SH-SY5Y (cell line): ENCODE data around the gene DPH7.

Experiments used
- GATA2 ChIP-seq: IDR thresholded peaks from 2 replicates; pipeline ENCODE4 v1.6.1; 2011; ENCODE audit warnings: mild to moderate bottlenecking, low read depth, low read length
- GATA3 ChIP-seq: IDR thresholded peaks from 2 replicates; pipeline ENCODE4 v1.6.1; 2011; ENCODE audit warnings: low read depth, mild to moderate bottlenecking, low read length, moderate library complexity

DNA sequence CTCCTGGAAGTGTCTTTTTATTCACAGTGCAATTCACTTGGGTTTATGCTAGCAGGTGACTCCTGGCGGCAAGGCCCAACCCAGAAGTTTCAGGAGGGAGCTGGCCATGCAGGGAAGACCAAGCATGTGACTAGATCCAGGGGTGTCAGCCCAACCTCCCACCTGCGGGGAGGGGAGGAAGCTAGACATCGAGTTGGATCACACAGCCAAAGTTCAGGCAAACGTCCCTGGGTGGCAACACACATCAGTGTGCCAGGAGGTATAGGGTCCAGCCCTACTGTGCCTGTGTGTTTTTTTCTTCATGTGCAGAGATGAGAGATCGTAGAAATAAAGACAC, 53.8 kb downstream of the DPH7 start:
- no peak for TF ChIP-seq GATA3
- TF ChIP-seq GATA2: no peak
